Endometrium (tissue), 2 donors: ENCODE data around the gene TACC2.
"Not testable (repeated sequence)": the region's sequence is repeated elsewhere in the genome, so short reads cannot be mapped to it uniquely, and the experiment has no call there.

Source experiments
- FAIRE-seq: peaks from 2 replicates; lab custom pipeline; 2012; peaks lifted over from hg19 to GRCh38; lab: Jason Lieb, UNC
- donor health status: control.
- donor health status: control.

TACC2 gene

GRCh38 chr10:122097935-122098334, 109.0 kb downstream of the TACC2 start:
- FAIRE-seq, result no peak

GRCh38 chr10:122098924-122099323, 110.0 kb downstream of the TACC2 start:
- no peak for FAIRE-seq

GRCh38 chr10:122099562-122099961, 110.6 kb downstream of the TACC2 start:
- FAIRE-seq, result no peak

GRCh38 chr10:122102146-122102868, 113.3 kb downstream of the TACC2 start:
- FAIRE-seq, result no peak

- no peak for FAIRE-seq
These were observed 114.0 kb downstream of the TACC2 start for GRCh38 chr10:122102869-122103525.

GRCh38 chr10:122103592-122103991, 114.6 kb downstream of the TACC2 start:
- FAIRE-seq, result no peak

- FAIRE-seq, result not testable (repeated sequence)
These were observed 119.8 kb downstream of the TACC2 start for GRCh38 chr10:122108786-122109185.

GRCh38 chr10:122112021-122112616, 123.2 kb downstream of the TACC2 start:
- FAIRE-seq, result no peak

- FAIRE-seq, result no peak
These were observed 123.7 kb downstream of the TACC2 start for GRCh38 chr10:122112625-122113160.

GRCh38 chr10:122113161-122113944, 124.4 kb downstream of the TACC2 start:
- no peak for FAIRE-seq

GRCh38 chr10:122113945-122114747, 125.2 kb downstream of the TACC2 start:
- no peak for FAIRE-seq

- FAIRE-seq, result no peak
These were observed 126.9 kb downstream of the TACC2 start for GRCh38 chr10:122115874-122116273.

- FAIRE-seq, result no peak
These were observed 127.4 kb downstream of the TACC2 start for GRCh38 chr10:122116331-122116730.

- no peak for FAIRE-seq
These were observed 128.5 kb downstream of the TACC2 start for GRCh38 chr10:122117475-122117874.

GRCh38 chr10:122120008-122120744, 131.2 kb downstream of the TACC2 start:
- FAIRE-seq, result no peak

GRCh38 chr10:122121059-122121458, 132.1 kb downstream of the TACC2 start:
- FAIRE-seq, result no peak

GRCh38 chr10:122122493-122122892, 133.5 kb downstream of the TACC2 start:
- FAIRE-seq, result no peak

- no peak for FAIRE-seq
These were observed 134.2 kb downstream of the TACC2 start for GRCh38 chr10:122123186-122123585.

- no peak for FAIRE-seq
These were observed 135.4 kb downstream of the TACC2 start for GRCh38 chr10:122124342-122124741.

GRCh38 chr10:122124808-122125207, 135.8 kb downstream of the TACC2 start:
- no peak for FAIRE-seq
